ENCODE data around the gene DIP2C.
"Not testable (repeated sequence)": the region's sequence is repeated elsewhere in the genome, so short reads cannot be mapped to it uniquely, and the experiment has no call there.

The DIP2C gene

DNA sequence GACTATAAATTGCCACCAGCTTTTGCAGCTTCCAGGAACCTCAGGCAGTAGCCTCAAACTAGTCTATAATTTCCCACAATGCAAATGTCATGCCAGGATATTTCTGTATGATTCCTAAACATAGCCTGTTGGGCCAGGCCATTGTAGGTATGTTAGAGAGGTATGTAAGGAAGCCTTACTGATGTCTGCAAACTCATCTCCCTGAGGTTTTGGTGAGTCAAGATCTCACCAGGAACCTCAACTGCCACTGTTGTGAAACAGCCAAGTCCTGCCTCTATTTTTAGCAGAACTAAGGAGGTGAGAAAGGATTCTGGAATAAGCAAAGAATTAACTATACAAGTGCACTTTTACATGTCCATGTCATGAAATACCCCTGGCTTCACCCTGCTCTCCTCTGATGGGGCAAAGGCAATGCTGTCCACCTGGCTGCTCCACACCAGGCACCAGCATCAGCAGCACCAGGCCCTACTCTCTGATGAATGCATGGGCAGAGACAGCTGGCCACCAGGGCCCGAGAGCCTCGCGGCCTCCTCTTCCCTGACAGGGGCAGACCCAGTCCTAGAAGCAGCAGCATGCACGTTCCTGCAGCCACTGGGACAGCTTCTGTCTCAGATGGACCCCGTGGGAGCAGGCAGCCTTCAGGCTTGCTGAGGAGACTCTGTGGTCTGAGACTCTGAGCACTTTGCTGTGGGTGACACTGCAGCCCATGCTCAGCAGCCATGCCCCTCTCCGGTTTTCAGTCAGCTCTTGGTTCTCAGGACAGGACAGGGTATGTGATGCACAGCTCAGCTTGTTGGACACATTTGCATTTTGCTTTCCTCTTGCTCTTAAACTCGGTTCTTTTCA lies 407.0 kb downstream of the DIP2C start:
- DNase-seq: no peak

DNA sequence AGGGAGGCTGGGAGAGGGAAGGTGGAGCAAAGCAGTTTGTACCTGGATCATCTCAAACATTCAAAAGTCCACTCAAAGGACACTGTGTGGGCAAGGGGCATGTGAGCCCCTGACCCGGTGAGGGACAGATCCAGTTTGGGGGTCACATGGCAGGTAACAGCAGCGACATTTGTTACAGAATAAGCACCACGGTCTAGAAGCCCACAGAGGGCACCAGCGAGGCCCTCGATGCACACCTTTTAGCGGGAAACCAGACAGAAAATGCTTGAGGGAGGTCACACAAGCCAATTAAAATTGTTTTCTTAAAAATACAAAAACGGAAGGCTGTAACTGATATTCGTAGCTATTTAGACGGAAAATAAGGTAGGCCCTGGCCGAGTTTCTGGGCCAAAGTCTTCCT lies 409.8 kb downstream of the DIP2C start:
- no peak for DNase-seq

DNA sequence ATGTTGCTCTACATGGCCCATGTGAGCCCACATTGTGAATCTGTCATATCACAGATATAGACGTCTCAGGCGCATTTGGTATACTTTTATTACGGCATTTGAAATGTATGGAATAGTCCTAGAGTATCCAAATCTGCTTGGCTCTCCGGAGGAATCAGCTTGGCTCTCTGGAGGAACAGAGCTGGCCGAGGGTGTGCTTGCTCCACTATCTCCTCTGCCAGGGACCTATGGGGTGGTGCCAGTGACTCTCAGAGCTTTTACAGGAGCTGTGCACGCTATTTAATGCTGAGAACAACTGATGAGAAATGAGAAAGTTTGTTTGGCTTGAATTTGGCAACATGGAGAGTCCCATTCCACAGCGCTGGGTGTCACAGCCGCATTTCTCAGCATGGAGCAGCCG lies 410.2 kb downstream of the DIP2C start:
- no peak for DNase-seq

DNA sequence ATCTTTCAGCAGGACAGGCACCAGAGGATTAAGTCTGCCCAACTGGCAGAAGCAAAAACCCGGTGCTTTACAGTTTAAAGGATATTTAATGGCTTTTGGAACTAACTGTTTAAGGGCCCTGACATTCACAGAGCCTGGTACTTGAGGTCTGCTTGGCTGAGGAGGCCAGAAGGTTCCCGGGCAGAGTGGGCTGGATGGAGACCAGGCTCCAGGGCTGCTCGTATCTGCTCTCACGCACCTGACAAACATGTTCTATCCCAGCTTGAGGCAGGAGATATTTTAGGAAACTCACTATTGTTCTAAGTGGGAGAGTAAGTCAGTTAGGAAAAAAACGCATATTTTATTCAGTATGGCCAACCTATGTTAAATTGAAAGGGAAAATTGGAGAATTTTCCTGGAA lies 410.8 kb downstream of the DIP2C start:
- DNase-seq: no peak

DNA sequence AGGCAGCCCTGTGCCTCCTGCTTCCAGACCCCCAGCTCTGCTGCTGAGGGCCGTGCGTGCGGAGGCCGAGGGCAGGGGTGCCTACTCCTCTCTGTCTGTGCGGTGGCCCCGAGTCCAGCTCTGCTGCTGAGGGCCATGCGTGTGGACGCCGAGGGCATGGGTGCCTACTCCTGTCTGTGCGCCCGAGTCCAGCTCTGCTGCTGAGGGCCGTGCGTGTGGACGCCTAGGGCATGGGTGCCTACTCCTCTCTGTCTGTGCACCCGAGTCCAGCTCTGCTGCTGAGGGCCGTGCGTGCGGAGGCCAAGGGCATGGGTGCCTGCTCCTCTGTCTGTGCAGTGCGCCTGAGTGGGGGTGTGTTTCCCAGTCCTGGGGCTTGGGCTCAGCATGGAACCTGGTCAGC lies 411.5 kb downstream of the DIP2C start:
- no peak for DNase-seq

DNA sequence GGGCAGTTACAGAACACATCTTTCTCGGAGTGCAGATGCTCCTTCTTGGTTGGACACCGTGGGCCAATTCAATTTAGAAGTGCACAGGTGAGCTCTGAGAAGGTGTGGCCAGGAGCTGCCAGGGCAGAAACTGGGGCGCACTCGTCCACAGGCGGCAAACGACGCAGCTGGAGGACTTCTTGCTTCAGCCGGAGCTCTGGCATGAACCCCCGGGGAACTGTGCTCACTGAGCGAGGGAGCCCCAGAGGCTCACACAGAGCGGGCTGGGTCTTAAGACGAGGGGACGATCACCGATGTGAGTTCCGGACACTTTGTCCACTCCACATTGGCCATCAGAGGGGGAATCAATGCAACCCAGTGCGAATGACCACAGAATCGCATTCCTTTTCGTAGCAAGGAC lies 413.8 kb downstream of the DIP2C start:
- DNase-seq: no peak

DNA sequence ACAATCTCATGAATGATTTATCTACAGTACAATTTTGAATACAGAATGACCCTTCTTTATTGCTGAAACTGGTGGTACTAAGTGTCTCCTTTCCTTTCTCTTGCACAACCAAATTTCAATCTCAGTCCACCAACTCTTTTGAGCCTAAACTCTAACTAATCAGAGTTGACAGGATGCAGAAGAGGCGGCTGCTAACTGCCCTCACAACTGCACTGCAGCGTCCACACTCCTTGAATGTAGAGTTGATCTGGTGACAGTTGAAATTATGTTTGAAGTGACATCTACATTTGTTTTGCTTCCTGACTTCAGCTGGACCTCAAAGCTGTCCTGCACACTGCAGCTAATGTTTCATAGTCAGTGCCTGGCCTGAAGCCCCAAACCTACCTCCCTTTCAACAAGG lies 414.6 kb downstream of the DIP2C start:
- no peak for DNase-seq

DNA sequence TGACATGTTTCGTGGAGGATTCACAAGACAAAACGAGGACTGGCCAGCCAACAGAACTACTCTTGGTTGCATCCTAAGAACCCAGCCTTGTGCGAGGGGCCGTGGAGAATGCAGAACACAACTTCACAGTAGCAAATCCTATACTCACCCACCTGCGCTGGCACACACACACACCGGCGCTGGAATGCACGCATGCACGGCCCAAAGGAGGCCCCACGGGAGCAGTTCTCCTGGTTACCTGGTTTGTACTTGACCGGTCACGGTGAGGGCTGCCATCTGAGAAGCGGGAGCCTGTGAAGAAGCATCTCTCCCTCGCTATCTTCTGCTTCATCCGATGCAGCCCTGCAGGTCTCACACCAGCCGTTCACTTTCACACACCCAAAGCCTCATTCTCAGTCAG lies 416.4 kb downstream of the DIP2C start:
- DNase-seq: no peak

DNA sequence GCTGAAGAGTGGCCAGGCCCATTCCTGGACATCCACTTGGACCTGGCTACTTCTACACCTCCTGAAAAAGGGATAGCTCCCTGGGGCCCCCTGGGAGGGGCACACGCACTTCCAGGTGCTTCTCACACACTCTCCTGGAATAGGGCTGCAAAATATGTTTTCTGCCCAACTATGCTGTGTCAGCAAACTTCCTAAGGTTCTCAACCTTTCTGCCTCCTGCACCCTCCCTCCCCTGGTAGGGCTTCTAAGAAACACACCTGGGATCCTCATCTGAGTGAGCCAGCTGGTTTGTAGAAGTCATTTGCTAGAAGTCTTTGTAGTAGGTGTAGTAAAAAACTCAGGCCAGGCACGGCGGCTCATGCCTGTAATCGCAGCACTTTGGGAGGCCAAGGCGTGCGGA lies 417.7 kb downstream of the DIP2C start:
- DNase-seq: no peak

DNA sequence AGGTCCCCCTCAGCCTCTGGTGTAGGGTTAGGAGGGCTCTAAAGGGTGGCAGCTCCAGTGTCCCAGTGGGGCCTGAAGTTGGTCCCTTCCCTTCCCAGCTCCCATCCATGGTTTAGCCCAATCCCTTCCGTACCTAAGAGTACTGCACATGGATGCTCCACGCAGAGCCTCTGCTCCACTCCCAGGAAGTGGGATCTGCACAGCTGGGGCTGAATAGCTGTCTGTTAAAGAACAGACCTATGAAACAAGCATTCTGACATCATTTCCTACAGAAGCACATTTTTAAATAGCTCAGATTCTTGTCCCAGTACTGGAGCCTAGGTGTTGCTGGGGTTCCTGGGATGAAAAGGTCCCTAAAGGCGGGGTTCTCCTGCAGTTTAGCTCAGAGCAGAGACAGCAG lies 418.3 kb downstream of the DIP2C start:
- no peak for DNase-seq

DNA sequence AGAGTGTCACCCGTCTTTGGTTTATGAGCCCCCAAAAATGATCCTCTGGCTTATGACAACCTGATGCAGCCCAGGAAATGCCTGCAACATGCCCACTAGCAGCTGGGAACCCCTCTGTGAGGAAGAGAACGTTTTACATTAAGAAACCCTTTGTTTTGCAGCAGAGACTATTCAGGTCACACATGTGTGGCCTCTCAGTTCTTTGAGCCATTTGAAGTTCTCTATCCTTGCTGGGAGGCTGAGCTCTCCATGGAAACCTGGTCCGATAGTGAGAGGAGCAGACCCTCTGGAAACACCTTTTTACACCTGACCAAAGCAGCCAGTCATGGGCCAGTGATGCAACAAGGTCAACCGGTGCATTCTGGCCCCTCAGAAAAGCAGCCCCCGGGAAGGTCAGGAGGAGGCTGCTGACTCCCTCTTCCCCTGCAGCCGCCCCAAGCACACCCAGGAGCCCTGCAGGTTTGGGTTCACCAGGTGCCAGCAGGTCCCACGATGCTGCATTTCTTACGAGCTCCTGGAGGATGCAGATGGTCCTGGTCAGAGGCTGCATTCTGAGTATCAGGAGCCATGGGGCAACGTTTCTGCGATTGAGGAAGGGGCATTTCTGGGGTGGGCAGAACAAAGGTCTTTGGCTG lies 419.9 kb downstream of the DIP2C start:
- no peak for DNase-seq

DNA sequence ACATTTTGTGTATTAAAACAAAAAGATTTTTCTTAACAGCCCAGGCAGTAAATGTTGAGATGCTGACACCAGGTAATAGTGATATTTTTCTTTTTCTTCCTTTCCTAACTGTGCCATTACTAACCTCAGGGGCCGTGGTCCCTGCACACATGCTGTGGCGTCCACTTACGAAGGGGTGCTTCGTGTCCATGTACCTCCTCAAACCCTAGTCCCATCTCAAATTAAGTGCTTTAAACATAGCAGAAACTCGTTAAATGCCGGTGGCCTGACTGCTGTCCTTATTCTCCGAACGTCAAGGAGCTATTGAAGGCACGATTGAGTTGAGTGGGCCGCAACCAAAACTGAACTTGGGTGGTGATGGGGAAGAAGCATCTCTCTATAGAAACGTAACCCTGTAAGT lies 421.8 kb downstream of the DIP2C start:
- no peak for DNase-seq

DNA sequence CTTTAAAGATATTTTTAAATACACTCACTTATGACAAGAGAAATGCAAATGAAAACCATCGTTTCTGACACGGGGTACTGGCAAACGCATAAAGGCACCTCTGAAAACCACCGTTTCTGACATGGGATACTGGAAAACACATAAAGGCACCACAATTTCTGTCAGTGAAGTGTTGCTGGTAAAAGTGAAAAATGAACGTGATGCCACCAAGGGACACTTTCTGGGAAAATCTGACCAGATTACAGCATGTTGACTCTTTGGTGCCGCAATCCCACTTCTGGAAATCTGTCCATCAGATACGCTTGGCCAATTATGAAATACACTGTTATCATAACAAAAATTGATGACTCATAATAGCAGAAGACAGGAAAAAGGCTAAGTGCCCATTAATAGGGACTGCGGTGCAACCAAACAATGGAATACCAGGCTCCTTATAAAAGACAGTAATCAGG lies 422.5 kb downstream of the DIP2C start:
- DNase-seq: no peak

DNA sequence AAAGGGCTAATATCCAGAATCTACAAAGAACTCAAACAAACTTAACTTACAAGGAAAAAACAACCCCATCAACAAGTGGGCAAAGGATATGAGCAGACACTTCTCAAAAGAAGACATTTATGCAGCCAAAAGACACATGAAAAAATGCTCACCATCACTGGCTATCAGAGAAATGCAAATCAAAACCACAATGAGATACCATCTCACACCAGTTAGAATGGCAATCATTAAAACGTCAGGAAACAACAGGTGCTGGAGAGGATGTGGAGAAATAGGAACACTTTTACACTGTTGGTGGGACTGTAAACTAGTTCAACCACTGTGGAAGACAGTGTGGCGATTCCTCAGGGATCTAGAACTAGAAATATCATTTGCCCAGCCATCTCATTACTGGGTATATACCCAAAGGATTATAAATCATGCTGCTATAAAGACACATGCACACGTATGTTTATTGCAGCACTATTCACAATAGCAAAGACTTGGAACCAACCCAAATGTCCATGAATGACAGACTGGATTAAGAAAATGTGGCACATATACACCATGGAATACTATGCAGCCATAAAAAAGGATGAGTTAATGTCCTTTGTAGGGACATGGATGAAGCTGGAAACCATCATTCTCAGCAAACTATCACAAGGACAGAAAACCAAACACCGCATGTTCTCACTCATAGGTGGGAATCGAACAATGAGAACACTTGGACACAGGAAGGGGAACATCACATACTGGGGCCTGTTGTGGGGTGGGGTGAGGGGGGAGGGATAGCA lies 423.5 kb downstream of the DIP2C start:
- not testable (repeated sequence) for DNase-seq

DNA sequence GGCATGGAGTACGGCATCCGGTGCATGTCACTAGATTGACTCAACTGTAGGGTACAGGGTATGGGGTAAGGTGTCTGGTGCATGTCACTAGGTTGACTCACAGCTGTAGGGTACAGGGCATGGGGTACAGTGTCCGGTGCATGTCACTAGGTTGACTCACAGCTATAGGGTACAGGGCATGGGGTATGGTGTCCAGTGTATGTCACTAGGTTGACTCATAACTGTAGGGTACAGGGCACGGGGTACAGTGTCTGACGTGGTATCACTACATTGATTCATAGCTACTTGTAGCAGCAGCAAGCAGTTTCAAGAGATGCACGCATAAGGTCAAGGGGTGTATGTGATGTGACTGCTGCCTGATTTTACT lies 424.4 kb downstream of the DIP2C start:
- DNase-seq: peak in 1 of 2 experiments; percentile 17

DNA sequence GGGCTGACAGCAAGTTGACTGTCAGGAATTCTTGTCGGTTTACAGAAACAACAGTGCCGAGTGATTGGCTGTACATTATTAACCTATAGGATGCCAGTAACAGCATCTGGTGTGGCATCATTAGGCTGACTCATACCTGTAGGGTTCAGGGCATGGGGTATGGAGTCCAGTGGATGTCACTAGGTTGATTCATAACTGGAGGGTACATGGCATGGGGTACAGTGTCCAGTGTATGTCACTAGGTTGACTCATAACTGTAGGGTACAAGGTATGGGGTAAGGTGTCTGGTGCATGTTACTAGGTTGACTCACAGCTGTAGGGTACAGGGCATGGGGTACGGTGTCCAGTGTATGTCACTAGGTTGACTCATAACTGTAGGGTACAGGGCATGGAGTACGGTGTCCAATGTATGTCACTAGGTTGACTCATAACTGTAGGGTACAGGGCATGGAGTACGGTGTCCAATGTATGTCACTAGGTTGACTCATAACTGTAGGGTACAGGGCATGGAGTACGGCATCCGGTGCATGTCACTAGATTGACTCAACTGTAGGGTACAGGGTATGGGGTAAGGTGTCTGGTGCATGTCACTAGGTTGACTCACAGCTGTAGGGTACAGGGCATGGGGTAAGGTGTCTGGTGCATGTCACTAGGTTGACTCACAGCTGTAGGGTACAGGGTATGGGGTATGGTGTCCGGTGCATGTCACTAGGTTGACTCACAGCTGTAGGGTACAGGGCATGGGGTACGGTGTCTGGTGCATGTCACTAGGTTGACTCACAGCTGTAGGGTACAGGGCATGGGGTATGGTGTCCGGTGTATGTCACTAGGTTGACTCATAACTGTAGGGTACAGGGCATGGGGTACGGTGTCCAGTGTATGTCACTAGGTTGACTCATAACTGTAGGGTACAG lies 425.1 kb downstream of the DIP2C start:
- DNase-seq: not testable (repeated sequence)

DNA sequence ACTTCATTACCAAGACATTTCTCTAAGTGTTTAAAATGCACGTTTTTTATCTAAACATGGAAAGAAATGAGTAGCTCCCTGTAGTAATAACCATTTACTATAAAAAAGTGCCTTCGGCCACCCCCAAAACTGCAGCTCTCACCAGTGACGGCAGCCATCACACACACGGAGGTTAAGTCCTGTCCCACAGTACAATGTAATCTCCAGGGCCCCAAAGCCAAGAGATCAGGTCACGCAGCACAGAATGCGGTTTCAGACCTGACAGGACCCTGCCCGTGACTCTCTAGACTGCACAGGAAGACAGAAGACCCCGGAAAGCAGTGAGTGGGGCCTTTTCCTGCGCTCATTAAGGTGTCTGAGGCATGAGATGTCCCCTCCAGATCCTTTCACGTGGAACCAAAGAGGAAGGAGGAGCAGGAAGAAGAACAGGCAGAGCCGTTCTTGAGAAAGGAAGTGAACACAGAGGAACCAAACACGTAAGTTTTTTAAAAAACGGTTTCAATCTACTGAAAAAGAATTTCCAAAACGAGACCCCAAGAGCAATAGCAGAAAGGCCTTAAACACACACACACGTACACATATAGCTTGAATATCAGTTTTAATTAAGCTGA lies 428.5 kb downstream of the DIP2C start:
- DNase-seq: no peak

DNA sequence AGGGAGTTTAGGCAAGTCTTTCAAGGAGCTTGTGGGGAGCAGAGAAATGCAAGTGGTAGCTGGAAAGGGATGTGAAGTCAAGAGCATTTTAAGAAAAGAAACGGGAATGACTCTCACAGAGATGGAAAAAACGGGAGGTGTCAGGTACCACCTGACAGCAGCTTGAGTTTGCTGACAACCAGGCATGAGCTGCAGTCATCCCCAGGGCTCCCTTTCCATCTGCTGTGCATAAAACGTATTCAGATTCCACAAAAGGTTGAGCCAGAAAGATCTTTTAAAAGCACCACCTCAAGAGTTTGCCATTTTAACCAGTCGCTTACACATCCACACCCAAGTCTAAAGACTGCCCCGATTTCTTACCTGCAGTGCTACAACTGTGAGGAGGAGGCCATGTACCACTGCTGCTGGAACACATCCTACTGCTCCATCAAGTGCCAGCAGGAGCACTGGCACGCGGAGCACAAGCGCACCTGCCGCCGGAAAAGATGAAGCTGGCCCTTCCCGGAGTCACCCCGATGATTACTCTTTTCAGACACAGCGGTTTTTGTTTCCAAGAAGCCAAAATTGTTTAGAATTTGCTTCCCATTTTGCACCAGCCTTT lies 437.4 kb downstream of the DIP2C start:
- DNase-seq: no peak

DNA sequence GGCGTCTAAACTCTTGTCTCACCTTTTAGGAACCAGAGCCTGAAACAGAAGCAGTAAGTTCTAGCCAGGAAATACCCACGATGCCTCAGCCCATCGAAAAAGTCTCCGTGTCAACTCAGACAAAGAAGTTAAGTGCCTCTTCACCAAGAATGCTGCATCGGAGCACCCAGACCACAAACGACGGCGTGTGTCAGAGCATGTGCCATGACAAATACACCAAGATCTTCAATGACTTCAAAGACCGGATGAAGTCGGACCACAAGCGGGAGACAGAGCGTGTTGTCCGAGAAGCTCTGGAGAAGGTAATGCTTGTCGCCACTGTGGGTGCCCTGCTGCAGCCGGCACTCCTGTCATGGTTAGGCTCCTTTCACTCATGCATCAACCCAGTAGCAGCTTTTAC lies 441.2 kb downstream of the DIP2C start:
- DNase-seq: no peak

DNA sequence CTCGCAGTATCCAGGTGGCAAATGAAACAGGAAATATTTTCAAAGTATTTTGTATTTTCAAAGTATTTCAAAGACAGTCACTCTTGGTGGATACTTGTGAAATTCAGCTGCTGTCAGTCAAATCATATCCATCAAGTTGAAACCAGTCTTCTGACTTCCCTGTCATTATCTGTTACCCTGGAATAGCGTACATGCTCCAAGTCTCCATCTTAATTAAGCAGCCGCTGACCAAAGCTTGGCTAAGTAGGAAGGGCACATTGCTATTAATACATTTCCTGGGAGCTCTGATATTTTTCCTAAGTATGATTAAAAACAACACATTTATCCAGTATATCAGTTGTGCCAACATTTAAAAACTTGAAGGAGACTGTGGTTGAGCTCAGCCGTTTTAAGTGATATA lies 442.0 kb downstream of the DIP2C start:
- DNase-seq: no peak

DNA sequence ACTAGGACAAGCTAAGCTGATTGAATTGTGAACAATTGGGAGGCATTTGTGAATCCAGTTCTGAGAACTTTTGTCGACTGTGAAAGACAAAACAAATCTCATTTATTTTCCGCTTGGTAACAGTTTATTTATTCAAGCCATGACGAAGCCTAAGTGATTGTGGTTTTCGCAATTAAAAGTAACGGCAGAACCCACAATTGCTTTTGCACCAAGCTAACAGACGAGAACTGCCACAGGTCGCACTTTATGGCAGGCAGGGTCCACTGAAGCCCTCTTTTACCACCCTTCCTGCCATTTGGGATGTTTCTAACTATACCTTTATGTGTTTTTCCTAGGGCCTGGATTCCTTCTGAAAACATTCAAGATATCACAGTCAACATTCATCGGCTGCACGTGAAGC lies 443.0 kb downstream of the DIP2C start:
- no peak for DNase-seq

DNA sequence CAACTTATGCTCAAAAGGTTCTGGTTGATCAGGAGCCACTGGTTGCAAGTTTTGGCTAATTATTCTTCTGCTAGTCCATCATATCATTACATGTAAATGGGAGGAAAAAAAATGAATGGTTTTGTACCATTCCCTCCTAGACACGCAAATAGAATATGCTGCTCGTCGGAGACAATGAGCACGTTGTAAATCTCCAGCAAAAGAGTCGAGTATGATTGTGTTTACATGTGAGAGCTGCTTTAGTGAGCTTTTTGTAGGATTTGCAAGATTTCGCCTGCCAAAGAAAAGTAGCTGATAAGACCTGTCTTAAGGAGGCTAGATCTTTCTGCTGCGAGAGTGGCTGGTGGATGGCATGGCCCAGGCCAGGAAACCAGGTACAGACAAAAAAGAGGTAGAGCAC lies 445.2 kb downstream of the DIP2C start:
- no peak for DNase-seq

Data from activated CD4-positive, alpha-beta T cell treated with anti-CD3 and anti-CD28 coated beads, Interleukin-2, amount 50 U/mL, for 48 hours (primary cell).